Measurements from ENCODE around the gene MAGEA3.
A peak's percentile ranks its signal among the peaks of the same experiment; 100 is the strongest.
"Not testable (repeated sequence)": the region's sequence is repeated elsewhere in the genome, so short reads cannot be mapped to it uniquely, and the experiment has no call there.

MAGEA3 gene, protein sequence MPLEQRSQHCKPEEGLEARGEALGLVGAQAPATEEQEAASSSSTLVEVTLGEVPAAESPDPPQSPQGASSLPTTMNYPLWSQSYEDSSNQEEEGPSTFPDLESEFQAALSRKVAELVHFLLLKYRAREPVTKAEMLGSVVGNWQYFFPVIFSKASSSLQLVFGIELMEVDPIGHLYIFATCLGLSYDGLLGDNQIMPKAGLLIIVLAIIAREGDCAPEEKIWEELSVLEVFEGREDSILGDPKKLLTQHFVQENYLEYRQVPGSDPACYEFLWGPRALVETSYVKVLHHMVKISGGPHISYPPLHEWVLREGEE

DNA sequence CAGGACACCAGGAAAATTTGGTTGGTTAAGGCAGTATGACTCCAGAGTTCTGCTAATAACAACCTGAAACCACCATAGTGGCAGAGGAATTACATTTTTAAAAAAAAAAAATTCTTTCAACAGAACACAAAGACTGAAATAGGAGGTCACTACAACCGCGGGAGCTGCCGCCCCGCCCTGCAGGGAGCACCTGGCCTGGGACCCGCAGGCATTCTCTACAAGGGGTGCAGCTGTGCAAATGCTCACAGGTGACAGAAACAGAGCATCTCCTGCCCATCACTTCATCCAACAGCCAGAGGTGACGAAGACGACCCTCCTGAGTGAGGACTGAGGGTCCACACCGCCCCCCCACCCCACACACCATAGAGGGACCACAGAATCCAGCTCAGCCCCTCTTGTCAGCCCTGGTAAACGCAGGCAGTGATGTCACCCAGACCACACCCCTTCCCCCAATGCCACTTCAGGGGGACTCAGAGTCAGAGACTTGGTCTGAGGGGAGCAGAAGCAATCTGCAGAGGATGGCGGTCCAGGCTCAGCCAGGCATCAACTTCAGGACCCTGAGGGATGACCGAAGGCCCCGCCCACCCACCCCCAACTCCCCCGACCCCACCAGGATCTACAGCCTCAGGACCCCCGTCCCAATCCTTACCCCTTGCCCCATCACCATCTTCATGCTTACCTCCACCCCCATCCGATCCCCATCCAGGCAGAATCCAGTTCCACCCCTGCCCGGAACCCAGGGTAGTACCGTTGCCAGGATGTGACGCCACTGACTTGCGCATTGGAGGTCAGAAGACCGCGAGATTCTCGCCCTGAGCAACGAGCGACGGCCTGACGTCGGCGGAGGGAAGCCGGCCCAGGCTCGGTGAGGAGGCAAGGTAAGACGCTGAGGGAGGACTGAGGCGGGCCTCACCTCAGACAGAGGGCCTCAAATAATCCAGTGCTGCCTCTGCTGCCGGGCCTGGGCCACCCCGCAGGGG, at the start of gene MAGEA3:
MAGEA3 (plus strand) TSS at position 843 of the 980 bp plus-strand sequence. CDS start 2,039 bp downstream, outside the sequence.
- not testable (repeated sequence) for DNase-seq

DNA sequence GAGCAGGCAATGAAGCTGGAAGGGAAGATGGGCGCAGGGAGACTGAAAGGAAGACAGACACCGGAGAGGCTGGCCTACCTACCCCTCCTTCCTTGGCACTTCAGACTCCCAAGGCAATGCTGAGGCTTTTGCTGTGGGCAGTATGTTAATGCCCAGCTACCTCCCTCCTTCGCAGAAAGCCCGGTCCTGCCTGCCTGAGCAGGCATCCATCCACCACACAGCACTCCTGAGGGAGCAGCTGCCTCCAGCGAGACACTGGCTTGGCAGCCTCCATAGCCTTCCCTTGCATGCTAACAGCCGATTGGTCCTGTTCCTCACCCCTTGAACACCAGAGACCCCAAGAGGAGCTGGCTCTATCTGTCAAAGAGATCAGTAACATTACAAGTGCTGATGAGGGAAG, 46.5 kb upstream of the MAGEA3 start:
- DNase-seq, result no peak

DNA sequence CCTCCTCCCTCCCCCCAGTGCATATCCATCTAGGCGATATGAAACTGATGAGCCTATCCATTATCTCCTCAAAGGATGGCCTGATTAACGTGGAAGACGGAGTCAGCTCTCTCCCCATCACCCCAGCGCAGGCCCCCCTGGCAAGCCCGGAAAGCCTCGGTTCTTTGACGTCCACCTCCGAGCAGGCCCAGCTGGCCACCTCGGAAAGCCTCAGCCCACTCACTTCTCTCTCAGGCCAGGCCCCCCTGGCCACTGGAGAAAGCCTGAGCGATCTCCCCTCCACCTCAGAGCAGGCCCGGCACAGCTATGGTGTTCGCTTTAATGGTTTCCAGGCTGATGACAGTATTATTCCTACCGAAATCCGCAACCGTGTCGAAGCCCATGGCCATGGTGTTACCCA, 46.1 kb upstream of the MAGEA3 start:
- DNase-seq, result no peak

DNA sequence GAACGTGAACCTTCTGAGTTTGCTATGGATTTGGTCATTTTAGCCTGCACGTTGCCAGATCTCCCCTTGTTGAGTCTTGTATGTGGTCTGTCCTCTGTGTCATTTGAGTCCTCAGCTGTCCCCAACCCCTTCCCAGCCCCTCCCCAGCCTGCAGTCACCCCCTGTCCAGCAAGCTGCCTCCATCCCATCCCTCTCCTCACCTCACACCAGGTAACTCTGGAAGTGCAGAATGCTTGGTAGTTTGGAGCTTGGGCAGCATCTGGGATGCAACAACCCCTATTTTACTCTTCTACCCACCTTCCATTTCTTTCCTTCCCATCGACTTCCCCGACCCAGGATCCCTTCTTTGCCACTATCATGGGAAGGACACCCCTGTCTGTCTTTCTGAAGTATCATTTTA, 42.5 kb upstream of the MAGEA3 start:
- no peak for DNase-seq

DNA sequence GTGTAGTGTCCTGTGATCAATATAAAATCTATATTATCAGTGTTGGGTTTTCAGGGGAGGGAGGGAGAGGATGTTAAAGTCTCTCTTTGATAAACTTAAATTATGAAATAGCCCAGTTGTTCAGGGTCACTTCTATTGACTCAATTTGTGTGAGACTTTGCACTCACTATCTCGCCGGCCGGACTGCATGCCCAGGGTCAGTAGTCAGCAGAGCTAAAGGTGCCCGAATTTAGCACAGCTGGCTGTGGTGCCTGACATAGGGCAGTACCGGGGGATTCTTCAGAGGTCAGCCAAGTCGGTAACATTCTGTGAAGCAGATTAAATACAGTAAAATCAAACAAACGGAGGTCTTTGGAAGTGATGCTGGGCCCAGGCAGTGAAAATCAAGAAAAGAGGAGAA, 41.7 kb upstream of the MAGEA3 start:
- DNase-seq, result no peak

DNA sequence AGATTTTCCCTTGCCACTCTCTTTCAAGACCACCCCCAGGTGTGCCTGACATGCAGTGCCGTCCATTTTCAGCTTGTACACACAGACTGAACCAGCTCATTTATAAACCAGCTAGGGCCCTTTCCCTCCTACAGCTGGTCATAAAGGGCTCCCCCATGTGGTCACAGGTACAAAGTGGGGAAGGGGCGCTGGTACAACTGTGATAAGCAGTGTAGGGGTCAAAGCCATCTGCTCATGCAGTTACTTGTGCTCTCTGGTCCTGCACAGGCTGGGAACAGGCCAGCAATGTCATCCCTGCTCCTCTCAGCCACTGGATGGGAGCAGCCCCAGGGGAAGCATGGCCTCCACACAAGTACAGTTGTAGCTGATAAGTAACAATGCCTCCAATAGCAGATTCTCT, 40.3 kb upstream of the MAGEA3 start:
- no peak for DNase-seq

DNA sequence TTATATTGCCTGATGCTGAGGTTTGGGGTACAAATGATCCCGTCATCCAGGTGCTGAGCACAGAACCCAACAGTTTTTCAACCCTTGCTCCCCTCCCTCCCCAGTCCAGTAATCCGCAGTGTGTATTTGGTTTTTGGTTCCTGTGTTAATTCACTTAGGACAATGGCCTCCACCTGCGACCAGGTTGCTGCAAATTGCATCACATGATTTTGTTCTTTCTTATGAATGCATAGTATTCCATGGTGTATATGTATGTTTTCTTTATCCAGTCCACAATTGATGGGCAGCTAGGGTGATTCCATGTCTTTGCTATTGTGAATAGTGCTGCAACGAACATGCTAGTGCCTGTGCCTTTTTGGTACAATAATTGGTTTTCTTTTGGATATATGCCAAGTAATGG, 35.5 kb upstream of the MAGEA3 start:
- DNase-seq, result no peak

DNA sequence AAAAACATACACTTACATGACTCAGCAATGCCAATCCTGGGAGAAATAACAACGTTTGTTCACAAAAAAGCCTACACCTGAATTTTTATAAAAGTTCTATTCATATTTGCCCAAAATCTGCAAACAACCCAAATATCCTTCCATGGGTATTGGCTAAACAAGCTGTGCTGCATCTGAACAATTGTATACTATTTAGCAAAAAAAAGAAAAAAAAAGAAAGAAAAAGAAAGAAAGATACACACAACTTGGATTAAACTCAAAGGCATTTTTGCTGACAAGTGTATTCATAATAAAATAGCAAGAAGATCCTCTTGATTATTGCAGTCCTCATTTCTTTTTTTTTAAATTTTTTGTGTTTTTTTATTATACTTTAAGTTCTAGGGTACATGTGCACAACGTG, 24.5 kb upstream of the MAGEA3 start:
- DNase-seq, result no peak

DNA sequence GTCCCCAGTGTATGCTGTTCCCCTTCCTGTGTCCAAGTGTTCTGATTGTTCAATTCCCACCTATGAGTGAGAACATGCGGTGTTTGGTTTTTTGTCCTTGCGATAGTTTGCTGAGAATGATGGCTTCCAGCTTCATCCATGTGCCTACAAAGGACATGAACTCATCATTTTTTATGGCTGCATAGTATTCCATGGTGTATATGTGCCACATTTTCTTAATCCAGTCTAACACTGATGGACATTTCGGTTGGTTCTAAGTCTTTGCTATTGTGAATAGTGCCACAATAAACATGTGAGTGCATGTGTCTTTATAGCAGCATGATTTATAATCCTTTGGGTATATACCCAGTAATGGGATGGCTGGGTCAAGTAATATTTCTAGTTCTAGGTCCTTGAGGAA, 23.9 kb upstream of the MAGEA3 start:
- not testable (repeated sequence) for DNase-seq

DNA sequence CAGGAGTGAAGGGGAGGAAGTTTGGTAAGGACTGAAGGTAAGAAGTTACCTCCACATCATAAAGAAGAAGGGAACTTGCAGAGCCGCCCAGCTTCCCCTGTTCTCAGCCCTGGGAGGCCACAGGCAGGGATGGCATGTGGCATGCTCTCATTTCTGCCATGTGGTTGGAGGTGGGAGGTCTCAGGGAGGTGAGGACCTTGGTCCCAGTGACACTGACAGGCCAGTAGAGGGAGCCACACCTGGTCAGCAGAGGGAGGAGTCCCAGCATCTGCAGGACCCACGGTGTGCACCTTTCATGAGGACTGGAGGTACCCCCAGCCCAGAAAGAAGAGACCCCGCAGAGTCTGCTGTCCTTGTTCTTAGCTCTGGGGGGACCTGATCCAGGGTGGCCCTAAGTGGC, 17.6 kb upstream of the MAGEA3 start:
- DNase-seq, result not testable (repeated sequence)

DNA sequence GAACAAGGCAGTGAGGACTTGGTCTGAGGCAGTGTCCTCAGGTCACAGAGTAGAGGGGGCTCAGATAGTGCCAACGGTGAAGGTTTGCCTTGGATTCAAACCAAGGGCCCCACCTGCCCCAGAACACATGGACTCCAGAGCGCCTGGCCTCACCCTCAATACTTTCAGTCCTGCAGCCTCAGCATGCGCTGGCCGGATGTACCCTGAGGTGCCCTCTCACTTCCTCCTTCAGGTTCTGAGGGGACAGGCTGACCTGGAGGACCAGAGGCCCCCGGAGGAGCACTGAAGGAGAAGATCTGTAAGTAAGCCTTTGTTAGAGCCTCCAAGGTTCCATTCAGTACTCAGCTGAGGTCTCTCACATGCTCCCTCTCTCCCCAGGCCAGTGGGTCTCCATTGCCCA, 1.8 kb downstream of the MAGEA3 start:
- DNase-seq, result not testable (repeated sequence)

DNA sequence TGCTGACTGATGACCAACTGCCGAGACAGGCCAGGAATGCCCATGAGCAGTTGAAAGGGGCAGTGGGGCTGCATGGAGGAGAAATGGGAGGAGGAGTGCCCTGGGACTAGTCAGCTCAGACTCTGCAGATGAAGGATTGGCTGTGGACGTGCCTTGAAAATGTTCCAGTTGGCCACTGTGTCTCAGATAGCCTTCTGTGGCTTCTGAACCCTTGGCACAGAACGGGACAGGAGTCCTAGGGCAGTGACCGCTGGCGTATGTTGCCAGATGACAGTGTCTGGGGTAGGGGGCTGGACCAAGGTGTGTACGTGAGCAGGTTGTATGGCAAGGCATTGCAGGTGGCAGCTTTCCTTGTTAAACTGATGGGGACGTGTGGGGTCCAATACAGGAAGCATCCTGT, 7.9 kb downstream of the MAGEA3 start:
- not testable (repeated sequence) for DNase-seq

DNA sequence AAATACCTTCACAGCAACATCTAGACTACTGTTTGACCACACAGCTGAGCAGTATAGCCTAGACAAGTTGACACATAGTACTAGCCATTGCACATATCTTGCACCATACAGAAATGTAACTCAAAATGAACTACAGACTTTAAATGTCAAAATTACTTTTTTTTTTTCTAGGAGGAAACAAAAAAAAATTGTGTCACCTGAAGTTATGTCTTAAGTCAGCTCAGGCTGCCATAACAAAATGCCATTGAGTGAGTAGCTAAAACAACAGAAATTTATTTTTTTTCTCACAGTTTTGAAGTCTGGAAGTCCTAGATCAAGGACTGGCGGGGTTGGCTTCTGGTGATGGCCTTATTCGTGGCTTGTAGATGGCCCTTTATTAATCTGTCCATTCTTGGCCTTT, 10.6 kb downstream of the MAGEA3 start, which contains the start of gene CSAG2:
CSAG2 (minus strand) TSS at position 101 of the 400 bp plus-strand sequence. CDS start 161 bp downstream, outside the sequence.
- DNase-seq, result not testable (repeated sequence)

DNA sequence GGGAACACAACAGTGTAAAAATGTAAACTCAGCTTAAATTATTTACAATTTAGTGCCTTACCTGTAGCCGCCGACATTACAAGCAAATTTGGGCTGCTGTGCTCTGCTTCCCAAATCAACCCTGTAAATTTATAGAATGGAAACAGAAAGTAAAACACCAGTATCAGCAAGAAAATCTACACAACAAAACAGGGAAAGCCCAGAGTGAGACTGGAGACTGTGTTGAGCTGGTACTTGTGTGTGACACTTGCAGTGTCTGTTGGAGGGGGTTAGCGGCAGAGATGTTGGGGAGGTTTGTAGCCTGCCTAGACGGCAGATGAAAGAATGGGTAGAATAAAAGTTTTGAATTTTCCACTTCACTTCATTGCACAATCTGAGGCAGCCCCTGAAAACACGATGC, 14.6 kb downstream of the MAGEA3 start:
- DNase-seq, result not testable (repeated sequence)

DNA sequence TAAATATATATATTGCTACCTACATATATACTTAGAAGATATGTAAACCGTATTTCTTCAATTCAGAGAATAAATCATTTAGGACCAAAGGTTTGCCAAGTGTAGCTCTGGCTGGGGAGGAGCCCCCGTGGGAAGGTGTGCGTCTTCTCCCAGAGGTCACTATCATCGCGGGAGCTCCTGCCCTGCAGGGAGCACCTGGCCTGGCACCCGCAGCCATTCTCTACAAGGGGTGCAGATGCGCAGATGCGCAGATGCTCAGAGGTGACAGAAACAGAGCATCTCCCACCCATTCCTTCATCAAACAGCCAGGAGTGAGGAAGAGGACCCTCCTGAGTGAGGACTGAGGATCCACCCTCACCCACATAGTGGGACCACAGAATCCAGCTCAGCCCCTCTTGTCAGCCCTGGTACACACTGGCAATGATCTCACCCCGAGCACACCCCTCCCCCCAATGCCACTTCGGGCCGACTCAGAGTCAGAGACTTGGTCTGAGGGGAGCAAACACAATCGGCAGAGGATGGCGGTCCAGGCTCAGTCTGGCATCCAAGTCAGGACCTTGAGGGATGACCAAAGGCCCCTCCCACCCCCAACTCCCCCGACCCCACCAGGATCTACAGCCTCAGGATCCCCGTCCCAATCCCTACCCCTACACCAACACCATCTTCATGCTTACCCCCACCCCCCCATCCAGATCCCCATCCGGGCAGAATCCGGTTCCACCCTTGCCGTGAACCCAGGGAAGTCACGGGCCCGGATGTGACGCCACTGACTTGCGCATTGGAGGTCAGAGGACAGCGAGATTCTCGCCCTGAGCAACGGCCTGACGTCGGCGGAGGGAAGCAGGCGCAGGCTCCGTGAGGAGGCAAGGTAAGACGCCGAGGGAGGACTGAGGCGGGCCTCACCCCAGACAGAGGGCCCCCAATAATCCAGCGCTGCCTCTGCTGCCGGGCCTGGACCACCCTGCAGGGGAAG, 15.5 kb downstream of the MAGEA3 start, which contains the start of gene MAGEA2B:
MAGEA2B (plus strand) TSS at position 814 of the 973 bp plus-strand sequence. CDS start 2,479 bp downstream, outside the sequence.
- DNase-seq, result not testable (repeated sequence)

DNA sequence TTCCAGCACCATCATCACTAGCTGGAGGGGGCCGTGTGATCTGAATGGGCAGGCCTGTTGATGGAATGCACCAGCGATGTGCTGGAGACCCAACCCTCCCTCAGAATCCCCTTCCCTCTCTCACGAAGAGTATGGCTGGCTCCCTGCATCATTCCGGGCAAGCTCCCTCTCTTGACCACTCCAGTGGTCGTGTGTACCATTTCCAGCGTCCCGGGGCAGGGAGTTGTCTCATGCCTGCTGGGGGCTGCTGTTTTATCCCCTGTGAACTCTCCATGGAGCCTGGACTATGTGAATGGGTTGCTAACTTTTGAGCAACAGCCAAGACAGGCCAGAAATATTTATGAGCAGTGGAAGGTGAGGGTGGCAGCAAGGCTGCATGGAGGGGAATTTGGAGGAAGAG, 26.8 kb downstream of the MAGEA3 start:
- no peak for DNase-seq

DNA sequence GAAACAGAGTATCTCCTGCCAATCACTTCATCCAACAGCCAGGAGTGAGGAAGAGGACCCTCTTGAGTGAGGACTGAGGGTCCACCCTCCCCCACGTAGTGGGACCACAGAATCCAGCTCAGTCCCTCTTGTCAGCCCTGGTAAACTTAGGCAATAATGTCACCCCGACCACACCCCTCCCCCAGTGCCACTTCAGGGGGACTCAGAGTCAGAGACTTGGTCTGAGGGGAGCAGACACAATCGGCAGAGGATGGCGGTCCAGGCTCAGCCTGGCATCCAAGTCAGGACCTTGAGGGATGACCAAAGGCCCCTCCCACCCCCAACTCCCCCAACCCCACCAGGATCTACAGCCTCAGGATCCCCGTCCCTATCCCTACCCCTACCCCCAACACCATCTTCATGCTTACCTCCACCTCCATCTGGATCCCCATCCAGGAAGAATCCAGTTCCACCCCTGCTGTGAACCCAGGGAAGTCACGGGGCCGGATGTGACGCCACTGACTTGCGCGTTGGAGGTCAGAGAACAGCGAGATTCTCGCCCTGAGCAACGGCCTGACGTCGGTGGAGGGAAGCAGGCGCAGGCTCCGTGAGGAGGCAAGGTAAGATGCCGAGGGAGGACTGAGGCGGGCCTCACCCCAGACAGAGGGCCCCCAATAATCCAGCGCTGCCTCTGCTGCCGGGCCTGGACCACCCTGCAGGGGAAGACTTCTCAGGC, 34.8 kb downstream of the MAGEA3 start, which contains the start of the genes CSAG1 and MAGEA12:
CSAG1 (minus strand) TSS at position 461 of the 715 bp plus-strand sequence. CDS start 1,261 bp downstream, outside the sequence.
MAGEA12 (plus strand) TSS at position 497 of the 715 bp plus-strand sequence. CDS start 2,405 bp downstream, outside the sequence.
- DNase-seq, result peak; percentile 54

DNA sequence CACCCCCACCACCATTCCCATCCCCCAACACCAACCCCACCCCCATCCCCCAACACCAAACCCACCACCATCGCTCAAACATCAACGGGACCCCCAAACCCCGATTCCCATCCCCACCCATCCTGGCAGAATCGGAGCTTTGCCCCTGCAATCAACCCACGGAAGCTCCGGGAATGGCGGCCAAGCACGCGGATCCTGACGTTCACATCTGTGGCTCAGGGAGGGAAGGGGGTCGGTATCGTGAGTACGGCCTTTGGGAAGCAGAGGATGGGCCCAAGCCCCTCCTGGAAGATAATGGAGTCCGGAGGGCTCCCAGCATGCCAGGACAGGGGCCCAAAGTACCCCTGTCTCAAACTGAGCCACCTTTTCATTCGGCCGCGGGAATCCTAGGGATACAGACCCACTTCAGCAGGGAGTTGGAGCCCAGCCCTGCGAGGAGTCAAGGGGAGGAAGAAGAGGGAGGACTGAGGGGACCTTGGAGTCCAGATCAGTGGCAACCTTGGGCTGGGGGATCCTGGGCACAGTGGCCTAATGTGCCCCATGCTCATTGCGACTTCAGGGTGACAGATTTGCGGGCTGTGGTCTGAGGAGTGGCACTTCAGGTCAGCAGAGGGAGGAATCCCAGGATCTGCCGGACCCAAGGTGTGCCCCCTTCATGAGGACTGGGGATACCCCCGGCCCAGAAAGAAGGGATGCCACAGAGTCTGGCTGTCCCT, 35.7 kb downstream of the MAGEA3 start:
- DNase-seq, result not testable (repeated sequence)

DNA sequence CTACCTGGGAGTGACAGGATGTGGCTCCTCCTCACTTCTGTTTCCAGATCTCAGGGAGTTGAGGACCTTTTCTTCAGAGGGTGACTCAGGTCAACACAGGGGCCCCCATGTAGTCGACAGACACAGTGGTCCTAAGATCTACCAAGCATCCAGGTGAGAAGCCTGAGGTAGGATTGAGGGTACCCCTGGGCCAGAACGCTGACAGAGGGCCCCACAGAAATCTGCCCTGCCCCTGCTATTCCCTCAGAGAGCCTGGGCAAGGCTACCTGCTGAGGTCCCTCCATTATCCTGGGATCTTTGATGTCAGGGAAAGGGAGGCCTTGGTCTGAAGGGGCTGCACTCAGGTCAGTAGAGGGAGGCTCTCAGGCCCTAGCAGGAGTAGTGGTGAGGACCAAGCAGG, 36.5 kb downstream of the MAGEA3 start:
- no peak for DNase-seq

DNA sequence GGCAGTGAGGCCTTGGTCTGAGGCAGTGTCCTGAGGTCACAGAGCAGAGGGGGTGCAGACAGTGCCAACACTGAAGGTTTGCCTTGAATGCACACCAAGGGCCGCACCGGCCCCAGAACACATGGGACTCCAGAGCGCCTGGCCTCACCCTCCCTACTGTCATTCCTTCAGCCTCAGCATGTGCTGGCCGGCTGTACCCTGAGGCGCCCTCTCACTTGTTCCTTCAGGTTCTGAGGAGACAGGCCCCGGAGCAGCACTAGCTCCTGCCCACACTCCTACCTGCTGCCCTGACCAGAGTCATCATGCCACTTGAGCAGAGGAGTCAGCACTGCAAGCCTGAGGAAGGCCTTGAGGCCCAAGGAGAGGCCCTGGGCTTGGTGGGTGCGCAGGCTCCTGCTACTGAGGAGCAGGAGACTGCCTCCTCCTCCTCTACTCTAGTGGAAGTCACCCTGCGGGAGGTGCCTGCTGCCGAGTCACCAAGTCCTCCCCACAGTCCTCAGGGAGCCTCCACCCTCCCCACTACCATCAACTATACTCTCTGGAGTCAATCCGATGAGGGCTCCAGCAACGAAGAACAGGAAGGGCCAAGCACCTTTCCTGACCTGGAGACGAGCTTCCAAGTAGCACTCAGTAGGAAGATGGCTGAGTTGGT, 37.4 kb downstream of the MAGEA3 start:
- no peak for DNase-seq

Measured in NCI-H748 treated with DMSO at 0.1 percent for 48 hours (cell line).